LNCAP (cell line): Measurements from ENCODE around the gene XRN2.

Experiments used
- CTCF ChIP-seq: fragments of 450-650 bp; IDR thresholded peaks from 2 replicates; pipeline ENCODE4 v1.5.1; 2017; ENCODE audit warnings: mild to moderate bottlenecking

XRN2 gene

GRCh38 chr20:21322083-21322710 is 19.1 kb downstream of the XRN2 start:
- TF ChIP-seq CTCF = no peak

GRCh38 chr20:21322921-21323331 is 19.8 kb downstream of the XRN2 start:
- no peak for TF ChIP-seq CTCF

GRCh38 chr20:21323640-21324039 is 20.5 kb downstream of the XRN2 start:
- TF ChIP-seq CTCF = no peak

- no peak for TF ChIP-seq CTCF
These were observed 21.0 kb downstream of the XRN2 start for GRCh38 chr20:21324126-21324525.

- TF ChIP-seq CTCF = no peak
These were observed 22.2 kb downstream of the XRN2 start for GRCh38 chr20:21325296-21325695.

GRCh38 chr20:21326700-21327099 is 23.6 kb downstream of the XRN2 start:
- TF ChIP-seq CTCF = no peak

- no peak for TF ChIP-seq CTCF
These were observed 33.5 kb downstream of the XRN2 start for GRCh38 chr20:21336455-21337151.

- TF ChIP-seq CTCF = no peak
These were observed 35.2 kb downstream of the XRN2 start for GRCh38 chr20:21338291-21338690.
